ENCODE results near the gene EIF4EBP2. TPM values are rescaled to one million over a fixed set of nuclear protein-coding genes. Genes with fewer than 3 reads are reported as not detected.

Gene EIF4EBP2
- total RNA-seq, 1 experiment from 2014 or later, result 46.0 TPM

- DNase-seq (ENCODE audit: low read depth), result peak; percentile 98
Measured at GRCh38 chr10:70378122-70378521, 25.8 kb upstream of the EIF4EBP2 start.

GRCh38 chr10:70379581-70380176 is 24.3 kb upstream of the EIF4EBP2 start:
- DNase-seq (ENCODE audit: low read depth), result no peak

GRCh38 chr10:70380350-70381135 is 23.4 kb upstream of the EIF4EBP2 start:
- no peak for DNase-seq (ENCODE audit: low read depth)

GRCh38 chr10:70381471-70382421 is 22.2 kb upstream of the EIF4EBP2 start:
- DNase-seq (ENCODE audit: low read depth), result peak; percentile 44

- DNase-seq (ENCODE audit: low read depth), result no peak
Measured at GRCh38 chr10:70391654-70392053, 12.3 kb upstream of the EIF4EBP2 start.

- DNase-seq (ENCODE audit: low read depth), result no peak
Measured at GRCh38 chr10:70396140-70396539, 7.8 kb upstream of the EIF4EBP2 start.

- DNase-seq (ENCODE audit: low read depth), result no peak
Measured at GRCh38 chr10:70399177-70399576, 4.8 kb upstream of the EIF4EBP2 start.

GRCh38 chr10:70403483-70404035 is 386 bp upstream of the EIF4EBP2 start:
- DNase-seq (ENCODE audit: low read depth), result no peak

- DNase-seq (ENCODE audit: low read depth), result peak; percentile 45
Measured at GRCh38 chr10:70404787-70405036, 767 bp downstream of the EIF4EBP2 start.

GRCh38 chr10:70405037-70405824 is 1.3 kb downstream of the EIF4EBP2 start:
- peak; percentile 80 for DNase-seq (ENCODE audit: low read depth)

- DNase-seq (ENCODE audit: low read depth), result no peak
Measured at GRCh38 chr10:70409772-70410171, 5.8 kb downstream of the EIF4EBP2 start.

GRCh38 chr10:70410608-70411007 is 6.7 kb downstream of the EIF4EBP2 start:
- no peak for DNase-seq (ENCODE audit: low read depth)

- DNase-seq (ENCODE audit: low read depth), result no peak
Measured at GRCh38 chr10:70412356-70412755, 8.4 kb downstream of the EIF4EBP2 start.

GRCh38 chr10:70417568-70417967 is 13.6 kb downstream of the EIF4EBP2 start:
- no peak for DNase-seq (ENCODE audit: low read depth)

GRCh38 chr10:70418229-70418628 is 14.3 kb downstream of the EIF4EBP2 start:
- DNase-seq (ENCODE audit: low read depth), result peak; percentile 60

- DNase-seq (ENCODE audit: low read depth), result no peak
Measured at GRCh38 chr10:70418713-70419112, 14.8 kb downstream of the EIF4EBP2 start.

- no peak for DNase-seq (ENCODE audit: low read depth)
Measured at GRCh38 chr10:70424320-70424719, 20.4 kb downstream of the EIF4EBP2 start.

GRCh38 chr10:70425096-70425495 is 21.2 kb downstream of the EIF4EBP2 start:
- DNase-seq (ENCODE audit: low read depth), result no peak

GRCh38 chr10:70426823-70427222 is 22.9 kb downstream of the EIF4EBP2 start:
- DNase-seq (ENCODE audit: low read depth), result no peak

GRCh38 chr10:70430493-70431445 is 26.8 kb downstream of the EIF4EBP2 start:
- DNase-seq (ENCODE audit: low read depth), result peak; percentile 22
